ENCODE measurements around the gene MIF. TPM values are rescaled to one million over a fixed set of nuclear protein-coding genes. Genes with fewer than 3 reads are reported as not detected.
A peak's percentile ranks its signal among the peaks of the same experiment; 100 is the strongest.
"Not testable (repeated sequence)": the region's sequence is repeated elsewhere in the genome, so short reads cannot be mapped to it uniquely, and the experiment has no call there.

MIF gene
- total RNA-seq, 1 experiment from 2014 or later = 1,081 TPM

DNA sequence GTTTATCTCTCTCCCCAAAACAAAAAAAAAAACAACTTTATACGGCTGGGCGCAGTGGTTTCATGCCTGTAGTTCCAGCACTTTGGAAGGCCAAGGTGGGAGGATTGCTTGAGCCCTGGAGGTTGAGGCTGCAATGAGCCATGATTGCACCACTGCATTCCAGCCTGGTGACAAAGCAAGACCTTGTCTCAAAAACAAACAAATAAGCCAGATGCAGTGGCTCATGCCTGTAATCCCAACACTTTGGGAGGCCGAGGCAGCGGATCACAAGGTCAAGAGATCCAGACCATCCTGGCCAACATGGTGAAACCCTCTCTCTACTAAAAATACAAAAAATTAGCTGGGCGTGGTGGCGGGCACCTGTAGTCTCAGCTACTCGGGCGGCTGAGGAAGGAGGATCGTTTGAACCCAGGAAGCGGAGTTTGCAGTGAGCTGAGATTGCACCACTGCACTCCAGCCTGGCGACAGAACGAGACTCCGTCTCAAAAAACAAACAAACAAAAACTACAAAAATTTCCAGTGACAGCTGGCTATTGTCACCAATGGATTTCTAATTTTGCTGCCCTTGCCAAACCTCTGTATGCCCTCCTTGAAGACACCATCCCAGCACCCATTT is 27.5 kb downstream of the MIF start:
- not testable (repeated sequence) for H4K20me1 ChIP-seq (ENCODE audit: insufficient read depth, low read depth, low read length); H3K4me1 ChIP-seq (ENCODE audit: low read length); H3K27ac ChIP-seq (ENCODE audit: low read length); H3K9ac ChIP-seq (ENCODE audit: low read length); H3K4me3 ChIP-seq (ENCODE audit: low read length); H2AFZ ChIP-seq (ENCODE audit: low read length); H3K27me3 ChIP-seq (ENCODE audit: low read length); H3K79me2 ChIP-seq (ENCODE audit: low read length); H3K4me2 ChIP-seq (ENCODE audit: low read depth, low read length, poor library complexity, severe bottlenecking); H3K9me3 ChIP-seq (ENCODE audit: low read length); H3K9me2 ChIP-seq (replicated peaks; ENCODE audit: insufficient read depth, low read length)
- peaks cover 22% of the 10 kb centered on the region for H3K36me3 ChIP-seq (ENCODE audit: insufficient read depth, low read length)
- DNase-seq = peak; percentile 19

DNA sequence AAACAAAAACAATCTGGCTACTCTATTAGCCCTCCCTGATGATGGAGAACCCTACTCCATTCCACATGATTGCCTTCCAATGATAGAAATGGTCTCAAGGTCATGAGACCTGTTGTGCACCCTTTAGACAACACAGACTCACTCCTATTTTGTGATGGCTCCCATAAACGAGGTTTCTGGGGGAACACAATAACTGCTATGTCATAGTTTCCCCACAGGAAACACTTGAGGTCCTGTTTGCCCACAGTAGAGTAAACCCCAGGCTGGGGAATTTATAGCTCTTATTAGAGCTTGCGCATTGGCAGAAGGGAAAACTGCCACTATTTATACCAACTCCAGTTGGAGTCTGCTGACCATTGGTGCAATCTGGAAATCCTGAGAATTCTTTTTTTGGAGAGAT is 28.7 kb downstream of the MIF start:
- Histone ChIP-seq H3K27me3 (ENCODE audit: low read length) (no peaks in the 10 kb centered on the region), H2AFZ (ENCODE audit: low read length) (no peak overlapping the region), H3K27ac (ENCODE audit: low read length) (no peak overlapping the region), H3K4me2 (ENCODE audit: low read depth, low read length, poor library complexity, severe bottlenecking) (no peak overlapping the region), H3K9ac (ENCODE audit: low read length) (no peak overlapping the region), H3K79me2 (ENCODE audit: low read length) (no peaks in the 10 kb centered on the region), H3K9me2 (replicated peaks; ENCODE audit: insufficient read depth, low read length) (no peaks in the 10 kb centered on the region), H3K9me3 (ENCODE audit: low read length) (peaks cover 13% of the 10 kb centered on the region), H3K4me3 (ENCODE audit: low read length) (no peak overlapping the region), H3K36me3 (ENCODE audit: insufficient read depth, low read length) (peaks cover 29% of the 10 kb centered on the region), H3K4me1 (ENCODE audit: low read length) (no peaks in the 10 kb centered on the region), H4K20me1 (ENCODE audit: insufficient read depth, low read depth, low read length) (no peaks in the 10 kb centered on the region)
- DNase-seq = peak; percentile 33

DNA sequence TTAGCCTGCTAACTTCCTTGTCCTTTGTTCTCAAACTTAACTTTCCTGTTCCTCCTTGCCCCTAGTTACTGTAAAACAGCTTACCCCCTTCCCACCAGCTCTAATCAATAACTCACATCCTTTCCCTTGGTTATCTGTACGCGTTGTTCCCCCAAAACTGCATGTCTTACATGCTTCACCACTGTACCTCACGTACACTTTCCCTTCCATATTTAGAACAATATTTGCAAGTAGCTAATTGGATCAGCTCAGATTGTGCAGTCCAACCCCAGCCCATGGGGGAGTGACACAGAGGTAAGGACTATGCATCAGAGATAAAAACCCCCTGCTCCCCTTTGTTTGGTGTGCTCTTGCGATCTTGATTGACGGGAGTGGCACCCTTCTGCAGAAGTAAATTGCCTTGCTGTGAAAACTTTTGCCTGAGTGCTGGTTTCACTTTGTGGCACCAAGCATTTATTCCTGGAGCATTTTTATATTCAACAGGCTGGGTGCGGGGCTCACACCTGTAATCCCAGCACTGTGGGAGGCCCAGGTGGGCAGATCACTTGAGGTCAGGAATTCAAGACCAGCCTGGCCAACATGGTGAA is 30.9 kb downstream of the MIF start:
- H3K36me3 ChIP-seq (ENCODE audit: insufficient read depth, low read length) = peaks cover 29% of the 10 kb centered on the region
- peaks cover 13% of the 10 kb centered on the region for H3K9me3 ChIP-seq (ENCODE audit: low read length)
- H3K9me2 ChIP-seq (replicated peaks; ENCODE audit: insufficient read depth, low read length) = no peaks in the 10 kb centered on the region
- DNase-seq = peak; percentile 42
- no peak overlapping the region for H3K9ac ChIP-seq (ENCODE audit: low read length)
- no peaks in the 10 kb centered on the region for H4K20me1 ChIP-seq (ENCODE audit: insufficient read depth, low read depth, low read length)
- H3K27ac ChIP-seq (ENCODE audit: low read length) = no peak overlapping the region
- no peak overlapping the region for H3K4me2 ChIP-seq (ENCODE audit: low read depth, low read length, poor library complexity, severe bottlenecking)
- no peaks in the 10 kb centered on the region for H3K4me1 ChIP-seq (ENCODE audit: low read length)
- no peaks in the 10 kb centered on the region for H3K79me2 ChIP-seq (ENCODE audit: low read length)
- H2AFZ ChIP-seq (ENCODE audit: low read length) = no peak overlapping the region
- no peak overlapping the region for H3K4me3 ChIP-seq (ENCODE audit: low read length)
- H3K27me3 ChIP-seq (ENCODE audit: low read length) = no peaks in the 10 kb centered on the region

DNA sequence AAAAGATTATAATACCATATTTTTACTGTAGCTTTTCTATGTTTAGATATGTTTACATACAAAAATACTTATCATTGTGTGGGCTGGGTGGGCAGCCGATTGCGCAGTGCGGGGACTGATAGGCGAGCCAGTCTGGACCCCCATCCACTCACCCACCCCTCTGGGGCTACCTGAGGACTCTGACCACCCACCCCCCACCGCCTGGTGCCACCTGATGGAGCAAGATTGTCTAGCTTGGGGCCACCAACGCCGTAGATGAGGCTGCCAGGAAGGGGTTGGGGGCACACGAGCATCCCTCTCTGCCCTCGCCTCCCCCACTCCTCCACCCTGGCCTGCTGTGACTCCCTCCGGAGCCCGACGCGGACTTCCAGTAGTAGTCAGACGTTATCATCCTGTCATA is 32.4 kb downstream of the MIF start:
- peak; percentile 19 for DNase-seq
- peaks cover 34% of the 10 kb centered on the region for H3K36me3 ChIP-seq (ENCODE audit: insufficient read depth, low read length)
- H3K4me1 ChIP-seq (ENCODE audit: low read length) = no peaks in the 10 kb centered on the region
- no peak overlapping the region for H2AFZ ChIP-seq (ENCODE audit: low read length)
- H3K27ac ChIP-seq (ENCODE audit: low read length) = no peak overlapping the region
- H3K9ac ChIP-seq (ENCODE audit: low read length) = no peak overlapping the region
- no peaks in the 10 kb centered on the region for H4K20me1 ChIP-seq (ENCODE audit: insufficient read depth, low read depth, low read length)
- H3K9me2 ChIP-seq (replicated peaks; ENCODE audit: insufficient read depth, low read length) = no peaks in the 10 kb centered on the region
- H3K79me2 ChIP-seq (ENCODE audit: low read length) = no peaks in the 10 kb centered on the region
- H3K4me2 ChIP-seq (ENCODE audit: low read depth, low read length, poor library complexity, severe bottlenecking) = no peak overlapping the region
- no peaks in the 10 kb centered on the region for H3K27me3 ChIP-seq (ENCODE audit: low read length)
- H3K9me3 ChIP-seq (ENCODE audit: low read length) = peaks cover 17% of the 10 kb centered on the region
- no peak overlapping the region for H3K4me3 ChIP-seq (ENCODE audit: low read length)

DNA sequence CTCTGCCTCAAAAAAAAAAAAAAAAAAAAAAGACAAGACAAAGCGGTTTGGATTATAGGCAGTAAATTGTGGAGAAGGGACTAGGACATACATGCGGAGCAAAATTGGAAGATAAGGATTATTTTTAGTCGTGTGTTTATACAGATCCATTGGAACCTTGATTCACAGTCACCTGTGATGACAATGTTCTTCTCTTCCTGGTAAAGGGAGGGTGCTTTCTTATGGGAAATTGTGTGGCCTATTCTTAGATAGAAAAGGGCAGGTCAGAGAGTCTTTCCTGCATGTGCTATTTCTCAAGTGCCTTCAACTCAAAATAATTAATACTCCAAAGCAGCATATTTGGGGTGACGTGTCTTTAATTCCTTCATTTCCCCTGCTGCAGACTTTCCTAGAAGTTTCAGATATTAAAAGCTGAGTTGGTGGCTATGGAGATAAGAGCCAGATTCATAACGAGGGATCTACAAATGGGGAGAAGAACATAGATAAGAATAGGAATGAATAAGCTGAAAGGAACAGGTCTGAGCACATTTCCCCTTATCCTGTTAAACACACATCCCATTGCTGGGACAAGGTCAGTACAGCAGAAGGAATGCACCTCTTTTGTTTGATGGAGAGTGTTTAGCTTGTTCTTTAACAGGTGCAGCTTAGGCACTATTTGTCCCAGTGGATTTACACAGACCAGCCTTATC is 44.3 kb downstream of the MIF start:
- H3K4me1 ChIP-seq (ENCODE audit: low read length) = no peaks in the 10 kb centered on the region
- H3K4me2 ChIP-seq (ENCODE audit: low read depth, low read length, poor library complexity, severe bottlenecking) = no peak overlapping the region
- H3K27me3 ChIP-seq (ENCODE audit: low read length) = no peaks in the 10 kb centered on the region
- no peak overlapping the region for H2AFZ ChIP-seq (ENCODE audit: low read length)
- H4K20me1 ChIP-seq (ENCODE audit: insufficient read depth, low read depth, low read length) = no peaks in the 10 kb centered on the region
- no peak overlapping the region for H3K4me3 ChIP-seq (ENCODE audit: low read length)
- H3K36me3 ChIP-seq (ENCODE audit: insufficient read depth, low read length) = no peaks in the 10 kb centered on the region
- no peak overlapping the region for H3K9ac ChIP-seq (ENCODE audit: low read length)
- H3K9me2 ChIP-seq (replicated peaks; ENCODE audit: insufficient read depth, low read length) = no peaks in the 10 kb centered on the region
- no peaks in the 10 kb centered on the region for H3K9me3 ChIP-seq (ENCODE audit: low read length)
- no peaks in the 10 kb centered on the region for H3K79me2 ChIP-seq (ENCODE audit: low read length)
- no peak for DNase-seq
- no peak overlapping the region for H3K27ac ChIP-seq (ENCODE audit: low read length)

DNA sequence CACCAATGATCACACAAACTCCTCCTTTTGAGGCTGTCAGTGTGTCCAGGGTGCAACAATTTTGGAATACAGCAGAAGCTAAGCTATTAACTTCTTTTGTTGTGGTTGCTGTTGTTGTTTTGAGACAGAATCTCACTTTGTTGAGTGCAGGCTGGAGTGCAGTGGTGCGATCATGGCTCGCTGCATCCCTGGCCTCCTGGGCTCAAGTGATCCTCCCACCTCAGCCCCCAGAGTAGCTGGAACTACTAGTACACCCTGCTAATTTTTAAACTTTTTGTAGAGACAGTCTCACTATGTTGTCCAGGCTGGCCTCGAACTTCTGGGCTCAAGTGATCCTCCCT is 44.8 kb downstream of the MIF start:
- no peak for DNase-seq
- Histone ChIP-seq H3K4me2 (ENCODE audit: low read depth, low read length, poor library complexity, severe bottlenecking) (no peak overlapping the region), H3K4me3 (ENCODE audit: low read length) (no peak overlapping the region), H2AFZ (ENCODE audit: low read length) (no peak overlapping the region), H4K20me1 (ENCODE audit: insufficient read depth, low read depth, low read length) (no peaks in the 10 kb centered on the region), H3K4me1 (ENCODE audit: low read length) (no peaks in the 10 kb centered on the region), H3K27me3 (ENCODE audit: low read length) (no peaks in the 10 kb centered on the region), H3K79me2 (ENCODE audit: low read length) (no peaks in the 10 kb centered on the region), H3K27ac (ENCODE audit: low read length) (no peak overlapping the region), H3K9me3 (ENCODE audit: low read length) (no peaks in the 10 kb centered on the region), H3K9ac (ENCODE audit: low read length) (no peak overlapping the region), H3K36me3 (ENCODE audit: insufficient read depth, low read length) (no peaks in the 10 kb centered on the region), H3K9me2 (replicated peaks; ENCODE audit: insufficient read depth, low read length) (no peaks in the 10 kb centered on the region)

DNA sequence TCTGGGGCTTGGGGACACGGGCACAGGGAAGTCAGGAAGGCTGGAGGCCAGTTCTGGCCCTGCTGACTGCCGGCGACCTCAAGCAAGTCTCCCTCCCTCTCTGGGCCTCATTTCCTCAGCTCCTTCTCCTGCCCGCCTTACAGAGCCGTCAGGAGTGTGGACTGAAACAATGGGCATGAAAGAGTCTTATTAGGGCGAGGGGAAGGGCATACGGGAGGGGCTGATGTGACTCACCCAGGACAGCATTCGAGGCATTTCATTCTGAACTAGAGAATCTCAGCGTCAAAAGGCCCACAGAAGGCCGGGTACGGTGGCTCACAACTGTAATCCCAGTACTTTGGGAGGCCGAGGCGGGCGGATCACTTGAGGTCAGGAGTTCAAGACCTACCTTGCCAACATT is 46.0 kb downstream of the MIF start:
- H3K9me3 ChIP-seq (ENCODE audit: low read length); H3K9me2 ChIP-seq (replicated peaks; ENCODE audit: insufficient read depth, low read length); DNase-seq; H3K36me3 ChIP-seq (ENCODE audit: insufficient read depth, low read length); H3K4me1 ChIP-seq (ENCODE audit: low read length); H3K27me3 ChIP-seq (ENCODE audit: low read length); H3K27ac ChIP-seq (ENCODE audit: low read length); H3K79me2 ChIP-seq (ENCODE audit: low read length); H4K20me1 ChIP-seq (ENCODE audit: insufficient read depth, low read depth, low read length); H3K9ac ChIP-seq (ENCODE audit: low read length); H2AFZ ChIP-seq (ENCODE audit: low read length); H3K4me3 ChIP-seq (ENCODE audit: low read length); H3K4me2 ChIP-seq (ENCODE audit: low read depth, low read length, poor library complexity, severe bottlenecking): not testable (repeated sequence)

Data from Karpas-422 (cell line).